GM12801 (cell line): ENCODE results near the gene DDTL.
"Not testable (repeated sequence)": the region's sequence is repeated elsewhere in the genome, so short reads cannot be mapped to it uniquely, and the experiment has no call there.

Experiments used
- TF ChIP-seq, protein P1 (sequence below): IDR thresholded peaks from one replicate; pipeline ENCODE4 v1.5.1; 2011; ENCODE audit warnings: control low read depth; ENCODE audit not compliant: insufficient read length; ENCODE audit errors: extremely low read depth

Gene DDTL

DNA sequence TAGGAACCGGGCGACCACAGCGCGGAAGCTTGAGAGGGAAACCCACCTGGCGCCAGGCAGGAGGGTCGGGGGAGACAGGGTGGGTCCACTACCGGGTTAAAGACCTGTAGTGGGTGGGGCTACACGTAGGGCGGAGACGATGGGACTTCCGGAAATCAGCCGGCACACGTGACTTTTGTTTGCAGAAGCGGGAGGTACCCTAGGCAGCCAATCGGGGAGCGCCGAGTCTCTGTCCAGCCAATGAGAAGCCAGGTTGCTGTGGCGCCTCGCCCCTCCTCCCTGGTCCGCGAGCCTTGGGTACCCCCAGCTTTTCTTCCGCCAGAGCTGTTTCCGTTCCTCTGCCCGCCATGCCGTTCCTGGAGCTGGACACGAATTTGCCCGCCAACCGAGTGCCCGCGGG is at the start of gene DDTL:
Gene DDTL (plus strand): TSS at position 321 of the 400 bp plus-strand sequence. CDS start 27 bp downstream, at position 348.
- TF ChIP-seq, protein P1, sequence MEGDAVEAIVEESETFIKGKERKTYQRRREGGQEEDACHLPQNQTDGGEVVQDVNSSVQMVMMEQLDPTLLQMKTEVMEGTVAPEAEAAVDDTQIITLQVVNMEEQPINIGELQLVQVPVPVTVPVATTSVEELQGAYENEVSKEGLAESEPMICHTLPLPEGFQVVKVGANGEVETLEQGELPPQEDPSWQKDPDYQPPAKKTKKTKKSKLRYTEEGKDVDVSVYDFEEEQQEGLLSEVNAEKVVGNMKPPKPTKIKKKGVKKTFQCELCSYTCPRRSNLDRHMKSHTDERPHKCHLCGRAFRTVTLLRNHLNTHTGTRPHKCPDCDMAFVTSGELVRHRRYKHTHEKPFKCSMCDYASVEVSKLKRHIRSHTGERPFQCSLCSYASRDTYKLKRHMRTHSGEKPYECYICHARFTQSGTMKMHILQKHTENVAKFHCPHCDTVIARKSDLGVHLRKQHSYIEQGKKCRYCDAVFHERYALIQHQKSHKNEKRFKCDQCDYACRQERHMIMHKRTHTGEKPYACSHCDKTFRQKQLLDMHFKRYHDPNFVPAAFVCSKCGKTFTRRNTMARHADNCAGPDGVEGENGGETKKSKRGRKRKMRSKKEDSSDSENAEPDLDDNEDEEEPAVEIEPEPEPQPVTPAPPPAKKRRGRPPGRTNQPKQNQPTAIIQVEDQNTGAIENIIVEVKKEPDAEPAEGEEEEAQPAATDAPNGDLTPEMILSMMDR: not testable (repeated sequence)

DNA sequence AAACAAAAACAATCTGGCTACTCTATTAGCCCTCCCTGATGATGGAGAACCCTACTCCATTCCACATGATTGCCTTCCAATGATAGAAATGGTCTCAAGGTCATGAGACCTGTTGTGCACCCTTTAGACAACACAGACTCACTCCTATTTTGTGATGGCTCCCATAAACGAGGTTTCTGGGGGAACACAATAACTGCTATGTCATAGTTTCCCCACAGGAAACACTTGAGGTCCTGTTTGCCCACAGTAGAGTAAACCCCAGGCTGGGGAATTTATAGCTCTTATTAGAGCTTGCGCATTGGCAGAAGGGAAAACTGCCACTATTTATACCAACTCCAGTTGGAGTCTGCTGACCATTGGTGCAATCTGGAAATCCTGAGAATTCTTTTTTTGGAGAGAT is 43.8 kb upstream of the DDTL start:
- TF ChIP-seq, protein P1: no peak

DNA sequence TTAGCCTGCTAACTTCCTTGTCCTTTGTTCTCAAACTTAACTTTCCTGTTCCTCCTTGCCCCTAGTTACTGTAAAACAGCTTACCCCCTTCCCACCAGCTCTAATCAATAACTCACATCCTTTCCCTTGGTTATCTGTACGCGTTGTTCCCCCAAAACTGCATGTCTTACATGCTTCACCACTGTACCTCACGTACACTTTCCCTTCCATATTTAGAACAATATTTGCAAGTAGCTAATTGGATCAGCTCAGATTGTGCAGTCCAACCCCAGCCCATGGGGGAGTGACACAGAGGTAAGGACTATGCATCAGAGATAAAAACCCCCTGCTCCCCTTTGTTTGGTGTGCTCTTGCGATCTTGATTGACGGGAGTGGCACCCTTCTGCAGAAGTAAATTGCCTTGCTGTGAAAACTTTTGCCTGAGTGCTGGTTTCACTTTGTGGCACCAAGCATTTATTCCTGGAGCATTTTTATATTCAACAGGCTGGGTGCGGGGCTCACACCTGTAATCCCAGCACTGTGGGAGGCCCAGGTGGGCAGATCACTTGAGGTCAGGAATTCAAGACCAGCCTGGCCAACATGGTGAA is 41.6 kb upstream of the DDTL start:
- TF ChIP-seq, protein P1: no peak

DNA sequence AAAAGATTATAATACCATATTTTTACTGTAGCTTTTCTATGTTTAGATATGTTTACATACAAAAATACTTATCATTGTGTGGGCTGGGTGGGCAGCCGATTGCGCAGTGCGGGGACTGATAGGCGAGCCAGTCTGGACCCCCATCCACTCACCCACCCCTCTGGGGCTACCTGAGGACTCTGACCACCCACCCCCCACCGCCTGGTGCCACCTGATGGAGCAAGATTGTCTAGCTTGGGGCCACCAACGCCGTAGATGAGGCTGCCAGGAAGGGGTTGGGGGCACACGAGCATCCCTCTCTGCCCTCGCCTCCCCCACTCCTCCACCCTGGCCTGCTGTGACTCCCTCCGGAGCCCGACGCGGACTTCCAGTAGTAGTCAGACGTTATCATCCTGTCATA is 40.1 kb upstream of the DDTL start:
- TF ChIP-seq, protein P1: no peak

DNA sequence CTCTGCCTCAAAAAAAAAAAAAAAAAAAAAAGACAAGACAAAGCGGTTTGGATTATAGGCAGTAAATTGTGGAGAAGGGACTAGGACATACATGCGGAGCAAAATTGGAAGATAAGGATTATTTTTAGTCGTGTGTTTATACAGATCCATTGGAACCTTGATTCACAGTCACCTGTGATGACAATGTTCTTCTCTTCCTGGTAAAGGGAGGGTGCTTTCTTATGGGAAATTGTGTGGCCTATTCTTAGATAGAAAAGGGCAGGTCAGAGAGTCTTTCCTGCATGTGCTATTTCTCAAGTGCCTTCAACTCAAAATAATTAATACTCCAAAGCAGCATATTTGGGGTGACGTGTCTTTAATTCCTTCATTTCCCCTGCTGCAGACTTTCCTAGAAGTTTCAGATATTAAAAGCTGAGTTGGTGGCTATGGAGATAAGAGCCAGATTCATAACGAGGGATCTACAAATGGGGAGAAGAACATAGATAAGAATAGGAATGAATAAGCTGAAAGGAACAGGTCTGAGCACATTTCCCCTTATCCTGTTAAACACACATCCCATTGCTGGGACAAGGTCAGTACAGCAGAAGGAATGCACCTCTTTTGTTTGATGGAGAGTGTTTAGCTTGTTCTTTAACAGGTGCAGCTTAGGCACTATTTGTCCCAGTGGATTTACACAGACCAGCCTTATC is 28.2 kb upstream of the DDTL start:
- TF ChIP-seq, protein P1: no peak

DNA sequence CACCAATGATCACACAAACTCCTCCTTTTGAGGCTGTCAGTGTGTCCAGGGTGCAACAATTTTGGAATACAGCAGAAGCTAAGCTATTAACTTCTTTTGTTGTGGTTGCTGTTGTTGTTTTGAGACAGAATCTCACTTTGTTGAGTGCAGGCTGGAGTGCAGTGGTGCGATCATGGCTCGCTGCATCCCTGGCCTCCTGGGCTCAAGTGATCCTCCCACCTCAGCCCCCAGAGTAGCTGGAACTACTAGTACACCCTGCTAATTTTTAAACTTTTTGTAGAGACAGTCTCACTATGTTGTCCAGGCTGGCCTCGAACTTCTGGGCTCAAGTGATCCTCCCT is 27.7 kb upstream of the DDTL start:
- TF ChIP-seq, protein P1: no peak

DNA sequence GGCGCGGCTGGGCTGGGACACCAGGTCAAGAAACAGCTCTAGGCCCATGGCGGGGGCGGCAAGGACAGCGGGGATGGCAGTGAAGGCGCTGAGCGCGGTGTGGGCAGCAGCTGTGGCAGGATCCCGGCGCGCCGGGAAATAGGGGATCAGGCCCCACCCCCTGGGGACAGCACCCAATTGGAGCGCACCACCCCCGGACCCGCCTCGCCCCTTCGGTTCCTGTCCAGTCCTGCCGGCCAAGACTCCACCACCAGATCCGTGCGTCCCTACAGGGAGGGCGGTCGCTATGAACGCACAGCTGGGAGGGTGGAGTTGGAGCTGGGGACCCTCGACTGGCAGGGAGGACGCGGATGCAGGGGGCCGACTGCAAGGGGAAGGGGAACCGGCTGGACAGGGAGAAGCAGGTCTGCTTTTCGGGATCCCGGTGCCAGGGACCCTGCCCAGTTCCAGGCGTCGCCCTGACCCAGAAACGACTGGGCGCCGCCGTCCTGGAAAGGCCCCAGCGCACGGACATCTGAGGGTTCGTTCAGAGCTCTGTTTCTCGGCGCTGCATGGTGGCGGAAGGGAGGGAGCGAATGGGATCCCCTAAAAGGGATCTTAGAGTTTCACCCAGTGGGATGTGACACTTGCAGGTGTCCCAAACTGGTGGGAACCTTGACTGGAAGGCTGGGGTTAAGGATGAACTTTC is 5.5 kb upstream of the DDTL start, which contains the start of gene GSTT2B:
Gene GSTT2B (minus strand): TSS at position 112 of the 688 bp plus-strand sequence. CDS start 64 bp downstream, at position 48.
- TF ChIP-seq, protein P1: not testable (repeated sequence)
